ENCODE results near the gene DSCAML1. TPM values are rescaled to one million over a fixed set of nuclear protein-coding genes. Genes with fewer than 3 reads are reported as not detected.

DSCAML1 gene
- total RNA-seq, 1 experiment from 2014 or later: not detected

GRCh38 chr11:117442869-117443239 lies 354.2 kb downstream of the DSCAML1 start:
- Histone ChIP-seq H3K4me3 (replicated peaks in 1 of 2; ENCODE audit: low read depth in 1 of 2, low read length in 2 of 2) (no peak overlapping the region), H3K27me3 (ENCODE audit: insufficient read depth, low read length) (peaks cover 37% of the 10 kb centered on the region; the same call in 1 of the 2 replicates), H3K9ac (ENCODE audit: low read length) (no peak overlapping the region), H4K20me1 (ENCODE audit: insufficient read depth) (no peaks in the 10 kb centered on the region), H3K36me3 (ENCODE audit: control insufficient read depth in 1 of 2, insufficient read depth in 2 of 2, low read length in 2 of 2) (no peaks in the 10 kb centered on the region), H3K4me1 (ENCODE audit: control insufficient read depth in 1 of 2, insufficient read depth in 2 of 2, low read length in 2 of 2) (no peaks in the 10 kb centered on the region), H2AFZ (ENCODE audit: low read depth, low read length, poor library complexity, severe bottlenecking) (no peak overlapping the region), H3K4me2 (ENCODE audit: low read length) (no peak overlapping the region), H3K27ac (ENCODE audit: low read depth, low read length) (no peak overlapping the region), H3K9me3 (ENCODE audit: control insufficient read depth in 1 of 2, insufficient read depth in 1 of 2, low read depth in 1 of 2, low read length in 2 of 2) (no peaks in the 10 kb centered on the region), H3K9me2 (ENCODE audit: insufficient read depth) (no peaks in the 10 kb centered on the region), H3K79me2 (ENCODE audit: insufficient read depth, low read length) (no peaks in the 10 kb centered on the region)
- no peak for ATAC-seq
- intact Hi-C loops (cut with micrococcal nuclease): loop anchor here (2.0 kb wide), 1 partner anchor 366 kb away; no protein-coding TSS in a partner anchor
- no peak for DNase-seq (ENCODE audit: low read depth, low spot score)
- TF ChIP-seq CEBPB (IDR thresholded peaks at IDR 0.05; ENCODE audit: low read depth) (no peak), MAX (IDR thresholded peaks at IDR 0.05) (no peak), SP1 (IDR thresholded peaks at IDR 0.05; ENCODE audit: low read depth) (no peak), EZH2 (IDR thresholded peaks at IDR 0.05) (no peak), POLR2A (IDR thresholded peaks at IDR 0.05; ENCODE audit: borderline replicate concordance, extremely low read depth, insufficient read depth, insufficient read length) (no peak), CBX3 (IDR thresholded peaks at IDR 0.05; ENCODE audit: low read depth) (no peak), EGR1 (IDR thresholded peaks at IDR 0.05; ENCODE audit: low read depth) (no peak), ELF1 (IDR thresholded peaks at IDR 0.05; ENCODE audit: borderline replicate concordance, low read depth) (no peak), FOSL1 (IDR thresholded peaks at IDR 0.05; ENCODE audit: low read depth) (no peak)
- TF ChIP-seq, protein P1, sequence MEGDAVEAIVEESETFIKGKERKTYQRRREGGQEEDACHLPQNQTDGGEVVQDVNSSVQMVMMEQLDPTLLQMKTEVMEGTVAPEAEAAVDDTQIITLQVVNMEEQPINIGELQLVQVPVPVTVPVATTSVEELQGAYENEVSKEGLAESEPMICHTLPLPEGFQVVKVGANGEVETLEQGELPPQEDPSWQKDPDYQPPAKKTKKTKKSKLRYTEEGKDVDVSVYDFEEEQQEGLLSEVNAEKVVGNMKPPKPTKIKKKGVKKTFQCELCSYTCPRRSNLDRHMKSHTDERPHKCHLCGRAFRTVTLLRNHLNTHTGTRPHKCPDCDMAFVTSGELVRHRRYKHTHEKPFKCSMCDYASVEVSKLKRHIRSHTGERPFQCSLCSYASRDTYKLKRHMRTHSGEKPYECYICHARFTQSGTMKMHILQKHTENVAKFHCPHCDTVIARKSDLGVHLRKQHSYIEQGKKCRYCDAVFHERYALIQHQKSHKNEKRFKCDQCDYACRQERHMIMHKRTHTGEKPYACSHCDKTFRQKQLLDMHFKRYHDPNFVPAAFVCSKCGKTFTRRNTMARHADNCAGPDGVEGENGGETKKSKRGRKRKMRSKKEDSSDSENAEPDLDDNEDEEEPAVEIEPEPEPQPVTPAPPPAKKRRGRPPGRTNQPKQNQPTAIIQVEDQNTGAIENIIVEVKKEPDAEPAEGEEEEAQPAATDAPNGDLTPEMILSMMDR (IDR thresholded peaks at IDR 0.05 in 2 of 3, conservative IDR thresholded peaks at IDR 0.05 in 1 of 3; ENCODE audit: borderline replicate concordance in 1 of 3, insufficient read depth in 1 of 3, low read depth in 2 of 3, low read length in 2 of 3): no peak
- TF ChIP-seq, protein P2, sequence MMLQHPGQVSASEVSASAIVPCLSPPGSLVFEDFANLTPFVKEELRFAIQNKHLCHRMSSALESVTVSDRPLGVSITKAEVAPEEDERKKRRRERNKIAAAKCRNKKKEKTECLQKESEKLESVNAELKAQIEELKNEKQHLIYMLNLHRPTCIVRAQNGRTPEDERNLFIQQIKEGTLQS (IDR thresholded peaks at IDR 0.05): no peak
- CTCF ChIA-PET: interaction anchor here (1.3 to 2.8 kb wide), 2 partner anchors 365 to 375 kb away, joined by 6 to 14 read pairs; no protein-coding TSS in a partner anchor
- BruUV-seq (replicated peaks): no TSS peak
- POLR2A ChIA-PET: no interaction called here
- RAD21 ChIA-PET (ENCODE audit: low non-redundant PET in 1 of 2, low total read pairs in 2 of 2, uncharacterized antibody in 2 of 2, unreplicated experiment in 2 of 2): interaction anchor here in 1 of 2 experiments (0.7 kb wide), 1 partner anchor 376 kb away, joined by 3 read pairs; no protein-coding TSS in a partner anchor

Data from HCT116 (cell line).